Measurements from ENCODE around the gene PDE10A. TPM values are rescaled to one million over a fixed set of nuclear protein-coding genes. Genes with fewer than 3 reads are reported as not detected.

PDE10A gene
- total RNA-seq, 4 donors from 2014 or later = 0.59 to 3.1 (median 2.0) TPM

- no peaks in the 10 kb centered on the region for H3K36me3 ChIP-seq
- no peaks in the 10 kb centered on the region for H3K4me1 ChIP-seq
- no peak overlapping the region for H3K27ac ChIP-seq
- no peaks in the 10 kb centered on the region for H3K27me3 ChIP-seq
- H3K9me3 ChIP-seq = no peaks in the 10 kb centered on the region
- WGBS = 57% methylated on average over 6 of the region's 6 CpGs
- no peak overlapping the region for H3K4me3 ChIP-seq
- no peak for TF ChIP-seq EP300 (IDR thresholded peaks at IDR 0.05)
- no peak for TF ChIP-seq CTCF (IDR thresholded peaks at IDR 0.05)
- TF ChIP-seq POLR2A (IDR thresholded peaks at IDR 0.05) = no peak
- TF ChIP-seq POLR2AphosphoS5 (IDR thresholded peaks at IDR 0.05) = no peak
- no peak for DNase-seq (ENCODE audit: low spot score in 2 of 2)
These were observed 26.5 kb downstream of the PDE10A start for GRCh38 chr6:165636402-165637048.

GRCh38 chr6:165635965-165636364 is 27.1 kb downstream of the PDE10A start:
- no peak overlapping the region for H3K27ac ChIP-seq
- H3K27me3 ChIP-seq = no peaks in the 10 kb centered on the region
- H3K4me1 ChIP-seq = no peaks in the 10 kb centered on the region
- DNase-seq (ENCODE audit: low spot score in 2 of 2) = no peak
- TF ChIP-seq POLR2AphosphoS5 (IDR thresholded peaks at IDR 0.05) (no peak), CTCF (IDR thresholded peaks at IDR 0.05) (no peak), POLR2A (IDR thresholded peaks at IDR 0.05) (no peak), EP300 (IDR thresholded peaks at IDR 0.05) (no peak)
- no peaks in the 10 kb centered on the region for H3K9me3 ChIP-seq
- no peak overlapping the region for H3K4me3 ChIP-seq
- no peaks in the 10 kb centered on the region for H3K36me3 ChIP-seq

- Histone ChIP-seq H3K4me3 (no peak overlapping the region), H3K27ac (no peak overlapping the region), H3K9me3 (no peaks in the 10 kb centered on the region), H3K36me3 (no peaks in the 10 kb centered on the region), H3K27me3 (no peaks in the 10 kb centered on the region), H3K4me1 (no peaks in the 10 kb centered on the region)
- DNase-seq (ENCODE audit: low spot score in 2 of 2) = no peak
- 68% methylated on average over 16 of the region's 16 CpGs for WGBS
- TF ChIP-seq EP300 (IDR thresholded peaks at IDR 0.05) = no peak
- TF ChIP-seq POLR2A (IDR thresholded peaks at IDR 0.05) = no peak
- TF ChIP-seq CTCF (IDR thresholded peaks at IDR 0.05) = no peak
- no peak for TF ChIP-seq POLR2AphosphoS5 (IDR thresholded peaks at IDR 0.05)
These were observed 28.8 kb downstream of the PDE10A start for GRCh38 chr6:165634101-165634880.

GRCh38 chr6:165632194-165632593 is 30.8 kb downstream of the PDE10A start:
- Histone ChIP-seq H3K27me3 (no peaks in the 10 kb centered on the region), H3K4me3 (no peak overlapping the region), H3K27ac (no peak overlapping the region), H3K9me3 (no peaks in the 10 kb centered on the region), H3K36me3 (no peaks in the 10 kb centered on the region), H3K4me1 (no peaks in the 10 kb centered on the region)
- no peak for DNase-seq (ENCODE audit: low spot score in 2 of 2)
- 56% methylated on average over 2 of the region's 2 CpGs for WGBS
- TF ChIP-seq EP300 (IDR thresholded peaks at IDR 0.05) = no peak
- TF ChIP-seq POLR2A (IDR thresholded peaks at IDR 0.05) = no peak
- no peak for TF ChIP-seq CTCF (IDR thresholded peaks at IDR 0.05)
- TF ChIP-seq POLR2AphosphoS5 (IDR thresholded peaks at IDR 0.05) = no peak

GRCh38 chr6:165630544-165630953 is 32.5 kb downstream of the PDE10A start:
- TF ChIP-seq CTCF (IDR thresholded peaks at IDR 0.05) = no peak
- TF ChIP-seq POLR2A (IDR thresholded peaks at IDR 0.05) = no peak
- TF ChIP-seq EP300 (IDR thresholded peaks at IDR 0.05) = no peak
- no peak for TF ChIP-seq POLR2AphosphoS5 (IDR thresholded peaks at IDR 0.05)
- Histone ChIP-seq H3K4me1 (no peaks in the 10 kb centered on the region), H3K27me3 (no peaks in the 10 kb centered on the region), H3K9me3 (no peaks in the 10 kb centered on the region), H3K4me3 (no peak overlapping the region), H3K27ac (no peak overlapping the region), H3K36me3 (no peaks in the 10 kb centered on the region)
- DNase-seq (ENCODE audit: low spot score in 2 of 2) = no peak
- WGBS = 74% methylated on average over 6 of the region's 6 CpGs

Data from suprapubic skin (tissue), 4 donors.